ENCODE measurements around the gene UBASH3A. TPM values are rescaled to one million over a fixed set of nuclear protein-coding genes. Genes with fewer than 3 reads are reported as not detected.

The UBASH3A gene
- total and polyA plus RNA-seq, 9 donors: 0.15 to 0.85 (median 0.24) TPM; not detected in 2

- no peaks in the 10 kb centered on the region for H3K27me3 ChIP-seq
- intact Hi-C loops (cut with DNase I): no loop called here
Measured at GRCh38 chr21:42413093-42413492, 9.4 kb downstream of the UBASH3A start.

GRCh38 chr21:42413500-42413899 lies 9.8 kb downstream of the UBASH3A start:
- 89 to 95% (median 92%) methylated on average over 4 of the region's 4 CpGs for WGBS, 3 donors
- Histone ChIP-seq H3K9me3 (no peaks in the 10 kb centered on the region), H3K36me3 (no peaks in the 10 kb centered on the region), H3K27me3 (no peaks in the 10 kb centered on the region), H3K4me1 (ENCODE audit: insufficient read depth) (peaks cover 9% of the 10 kb centered on the region), H3K4me3 (no peak overlapping the region), H3K27ac (no peak overlapping the region)
- TF ChIP-seq POLR2A (IDR thresholded peaks at IDR 0.05) (no peak), EP300 (IDR thresholded peaks at IDR 0.05) (no peak), CTCF (IDR thresholded peaks at IDR 0.05) (no peak)
- no peak for DNase-seq
- intact Hi-C loops (cut with DNase I): no loop called here

More at GRCh38 chr21:42413093-42413492, 9.4 kb downstream of the UBASH3A start:
- Histone ChIP-seq H3K9me3 (no peaks in the 10 kb centered on the region), H3K36me3 (no peaks in the 10 kb centered on the region), H3K27ac (no peak overlapping the region), H3K4me3 (no peak overlapping the region), H3K4me1 (ENCODE audit: insufficient read depth) (peaks cover 9% of the 10 kb centered on the region)
- no peak for TF ChIP-seq CTCF (IDR thresholded peaks at IDR 0.05)
- no peak for TF ChIP-seq POLR2A (IDR thresholded peaks at IDR 0.05)
- TF ChIP-seq EP300 (IDR thresholded peaks at IDR 0.05): no peak
- WGBS, 3 donors: 73 to 77% (median 76%) methylated on average over 14 of the region's 14 CpGs
- no peak for DNase-seq

- peaks cover 9% of the 10 kb centered on the region for H3K4me1 ChIP-seq (ENCODE audit: insufficient read depth)
- no peaks in the 10 kb centered on the region for H3K9me3 ChIP-seq
- WGBS, 3 donors: 95 to 97% (median 96%) methylated on average over 8 of the region's 8 CpGs
- no peak overlapping the region for H3K4me3 ChIP-seq
- intact Hi-C loops (cut with DNase I): no loop called here
- no peak for DNase-seq
- no peaks in the 10 kb centered on the region for H3K27me3 ChIP-seq
- H3K36me3 ChIP-seq: no peaks in the 10 kb centered on the region
- TF ChIP-seq POLR2A (IDR thresholded peaks at IDR 0.05): no peak
- TF ChIP-seq EP300 (IDR thresholded peaks at IDR 0.05): no peak
- no peak for TF ChIP-seq CTCF (IDR thresholded peaks at IDR 0.05)
- H3K27ac ChIP-seq: no peak overlapping the region
Measured at GRCh38 chr21:42414066-42414465, 10.4 kb downstream of the UBASH3A start.

- TF ChIP-seq POLR2A (IDR thresholded peaks at IDR 0.05) (no peak), CTCF (IDR thresholded peaks at IDR 0.05) (no peak), EP300 (IDR thresholded peaks at IDR 0.05) (no peak)
- DNase-seq: no peak
- H3K27ac ChIP-seq: no peak overlapping the region
- H3K4me1 ChIP-seq (ENCODE audit: insufficient read depth): peaks cover 9% of the 10 kb centered on the region
- no peaks in the 10 kb centered on the region for H3K36me3 ChIP-seq
- intact Hi-C loops (cut with DNase I): no loop called here
- no peaks in the 10 kb centered on the region for H3K27me3 ChIP-seq
- WGBS, 3 donors: 92 to 97% (median 96%) methylated on average over 8 of the region's 8 CpGs
- H3K9me3 ChIP-seq: no peaks in the 10 kb centered on the region
- no peak overlapping the region for H3K4me3 ChIP-seq
Measured at GRCh38 chr21:42414553-42414927, 10.8 kb downstream of the UBASH3A start.
